Measurements from ENCODE around the gene RASSF3. TPM values are rescaled to one million over a fixed set of nuclear protein-coding genes. Genes with fewer than 3 reads are reported as not detected.

Gene RASSF3
- total and polyA plus RNA-seq, 2 of the 13 experiments (the other 11 are each of a cell fraction or from before 2014, with no cell fraction given): 15.5 to 16.0 TPM

DNA sequence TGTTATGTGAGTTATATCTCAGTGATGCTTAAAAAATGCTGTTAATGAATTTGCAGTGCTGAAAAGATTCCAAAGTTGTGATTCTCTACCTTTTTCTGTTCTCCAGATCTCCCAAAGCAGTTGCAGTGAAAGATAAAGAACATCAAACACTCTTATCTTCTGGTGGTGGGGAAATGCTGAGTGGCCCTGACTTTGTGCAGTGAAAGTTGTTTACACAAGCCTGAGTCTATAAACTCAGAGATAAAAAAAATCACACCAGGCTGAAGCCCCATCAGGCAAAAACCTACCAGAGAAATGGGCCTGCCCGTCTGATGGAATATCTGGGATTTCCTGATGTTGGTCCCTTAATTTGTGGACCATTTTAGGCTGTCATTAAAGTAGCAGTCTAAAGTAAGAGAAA, 46.1 kb downstream of the RASSF3 start (continued):
- TF ChIP-seq ZNF615 (CRISPR knock-in tag; IDR thresholded peaks at IDR 0.05; ENCODE audit: borderline replicate concordance): no peak
- no peak for TF ChIP-seq ZNF839 (CRISPR knock-in tag; IDR thresholded peaks at IDR 0.05; ENCODE audit: borderline replicate concordance)
- TF ChIP-seq KLF12 (CRISPR knock-in tag; IDR thresholded peaks at IDR 0.05; ENCODE audit: borderline replicate concordance): no peak
- no peak for TF ChIP-seq CENPX (CRISPR knock-in tag; IDR thresholded peaks at IDR 0.05)
- no peak for TF ChIP-seq MXI1 (IDR thresholded peaks at IDR 0.05; ENCODE audit: borderline replicate concordance, low read depth, low read length)
- TF ChIP-seq MTA1 (CRISPR knock-in tag; IDR thresholded peaks at IDR 0.05; ENCODE audit: borderline replicate concordance): no peak
- no peak for TF ChIP-seq MBNL3 (CRISPR knock-in tag; conservative IDR thresholded peaks at IDR 0.05)
- no peak for TF ChIP-seq ZNF605 (CRISPR knock-in tag; IDR thresholded peaks at IDR 0.05)
- TF ChIP-seq PLSCR1 (CRISPR knock-in tag; IDR thresholded peaks at IDR 0.05; ENCODE audit: borderline replicate concordance): no peak
- 0 out of 2 replicates have a peak, but pooled peaks have one; percentile 35 for TF ChIP-seq SMAD3 (CRISPR knock-in tag; IDR thresholded peaks at IDR 0.05)
- TF ChIP-seq, protein P1, sequence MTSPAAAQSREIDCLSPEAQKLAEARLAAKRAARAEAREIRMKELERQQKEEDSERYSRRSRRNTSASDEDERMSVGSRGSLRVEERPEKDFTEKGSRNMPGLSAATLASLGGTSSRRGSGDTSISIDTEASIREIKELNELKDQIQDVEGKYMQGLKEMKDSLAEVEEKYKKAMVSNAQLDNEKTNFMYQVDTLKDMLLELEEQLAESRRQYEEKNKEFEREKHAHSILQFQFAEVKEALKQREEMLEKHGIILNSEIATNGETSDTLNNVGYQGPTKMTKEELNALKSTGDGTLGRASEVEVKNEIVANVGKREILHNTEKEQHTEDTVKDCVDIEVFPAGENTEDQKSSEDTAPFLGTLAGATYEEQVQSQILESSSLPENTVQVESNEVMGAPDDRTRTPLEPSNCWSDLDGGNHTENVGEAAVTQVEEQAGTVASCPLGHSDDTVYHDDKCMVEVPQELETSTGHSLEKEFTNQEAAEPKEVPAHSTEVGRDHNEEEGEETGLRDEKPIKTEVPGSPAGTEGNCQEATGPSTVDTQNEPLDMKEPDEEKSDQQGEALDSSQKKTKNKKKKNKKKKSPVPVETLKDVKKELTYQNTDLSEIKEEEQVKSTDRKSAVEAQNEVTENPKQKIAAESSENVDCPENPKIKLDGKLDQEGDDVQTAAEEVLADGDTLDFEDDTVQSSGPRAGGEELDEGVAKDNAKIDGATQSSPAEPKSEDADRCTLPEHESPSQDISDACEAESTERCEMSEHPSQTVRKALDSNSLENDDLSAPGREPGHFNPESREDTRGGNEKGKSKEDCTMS (CRISPR knock-in tag; conservative IDR thresholded peaks at IDR 0.05): no peak
- TF ChIP-seq CHD2 (IDR thresholded peaks at IDR 0.05; ENCODE audit: low read depth, low read length): no peak
- TF ChIP-seq, protein P2, sequence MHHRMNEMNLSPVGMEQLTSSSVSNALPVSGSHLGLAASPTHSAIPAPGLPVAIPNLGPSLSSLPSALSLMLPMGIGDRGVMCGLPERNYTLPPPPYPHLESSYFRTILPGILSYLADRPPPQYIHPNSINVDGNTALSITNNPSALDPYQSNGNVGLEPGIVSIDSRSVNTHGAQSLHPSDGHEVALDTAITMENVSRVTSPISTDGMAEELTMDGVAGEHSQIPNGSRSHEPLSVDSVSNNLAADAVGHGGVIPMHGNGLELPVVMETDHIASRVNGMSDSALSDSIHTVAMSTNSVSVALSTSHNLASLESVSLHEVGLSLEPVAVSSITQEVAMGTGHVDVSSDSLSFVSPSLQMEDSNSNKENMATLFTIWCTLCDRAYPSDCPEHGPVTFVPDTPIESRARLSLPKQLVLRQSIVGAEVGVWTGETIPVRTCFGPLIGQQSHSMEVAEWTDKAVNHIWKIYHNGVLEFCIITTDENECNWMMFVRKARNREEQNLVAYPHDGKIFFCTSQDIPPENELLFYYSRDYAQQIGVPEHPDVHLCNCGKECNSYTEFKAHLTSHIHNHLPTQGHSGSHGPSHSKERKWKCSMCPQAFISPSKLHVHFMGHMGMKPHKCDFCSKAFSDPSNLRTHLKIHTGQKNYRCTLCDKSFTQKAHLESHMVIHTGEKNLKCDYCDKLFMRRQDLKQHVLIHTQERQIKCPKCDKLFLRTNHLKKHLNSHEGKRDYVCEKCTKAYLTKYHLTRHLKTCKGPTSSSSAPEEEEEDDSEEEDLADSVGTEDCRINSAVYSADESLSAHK (CRISPR knock-in tag; IDR thresholded peaks at IDR 0.05; ENCODE audit: borderline replicate concordance): no peak
- TF ChIP-seq, protein P3, sequence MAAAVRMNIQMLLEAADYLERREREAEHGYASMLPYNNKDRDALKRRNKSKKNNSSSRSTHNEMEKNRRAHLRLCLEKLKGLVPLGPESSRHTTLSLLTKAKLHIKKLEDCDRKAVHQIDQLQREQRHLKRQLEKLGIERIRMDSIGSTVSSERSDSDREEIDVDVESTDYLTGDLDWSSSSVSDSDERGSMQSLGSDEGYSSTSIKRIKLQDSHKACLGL (CRISPR knock-in tag; IDR thresholded peaks at IDR 0.05): no peak
- TF ChIP-seq, protein P4, sequence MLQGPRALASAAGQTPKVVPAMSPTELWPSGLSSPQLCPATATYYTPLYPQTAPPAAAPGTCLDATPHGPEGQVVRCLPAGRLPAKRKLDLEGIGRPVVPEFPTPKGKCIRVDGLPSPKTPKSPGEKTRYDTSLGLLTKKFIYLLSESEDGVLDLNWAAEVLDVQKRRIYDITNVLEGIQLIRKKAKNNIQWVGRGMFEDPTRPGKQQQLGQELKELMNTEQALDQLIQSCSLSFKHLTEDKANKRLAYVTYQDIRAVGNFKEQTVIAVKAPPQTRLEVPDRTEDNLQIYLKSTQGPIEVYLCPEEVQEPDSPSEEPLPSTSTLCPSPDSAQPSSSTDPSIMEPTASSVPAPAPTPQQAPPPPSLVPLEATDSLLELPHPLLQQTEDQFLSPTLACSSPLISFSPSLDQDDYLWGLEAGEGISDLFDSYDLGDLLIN (CRISPR knock-in tag; IDR thresholded peaks at IDR 0.05; ENCODE audit: borderline replicate concordance): no peak
- TF ChIP-seq ZNF430 (CRISPR knock-in tag; IDR thresholded peaks at IDR 0.05): no peak
- peak; percentile 45; the same call in 1 of the 2 replicates for TF ChIP-seq SALL1 (CRISPR knock-in tag; IDR thresholded peaks at IDR 0.05)
- no peak for TF ChIP-seq PHF8 (CRISPR knock-in tag; IDR thresholded peaks at IDR 0.05)
- no peak for TF ChIP-seq ZFAT (CRISPR knock-in tag; conservative IDR thresholded peaks at IDR 0.05)
- TF ChIP-seq BCL6 (CRISPR knock-in tag; IDR thresholded peaks at IDR 0.05): peak; percentile 80; the same call in 1 of the 2 replicates
- TF ChIP-seq ASH2L (IDR thresholded peaks at IDR 0.05; ENCODE audit: insufficient read length, low read depth, low read length): peak; percentile 18

Data from HepG2 (cell line).